WTC11 (cell line): ENCODE measurements around the gene UNG.

ENCODE experiments used
- FOXJ3 ChIP-seq: sonication (generic); formaldehyde crosslinking; IDR thresholded peaks from 2 replicates; pipeline ENCODE4 v1.9.0; 2021; ENCODE audit warnings: missing genetic modification reagents, mild to moderate bottlenecking, borderline replicate concordance
- JUN ChIP-seq: sonication (generic); formaldehyde crosslinking; IDR thresholded peaks from 2 replicates; pipeline ENCODE4 v1.8.0; 2023; ENCODE audit warnings: mild to moderate bottlenecking, missing genetic modification reagents
- TF ChIP-seq, protein P1 (sequence below): fragments of 200-600 bp; IDR thresholded peaks from 2 replicates; pipeline ENCODE4 v1.8.0; 2022; ENCODE audit warnings: antibody characterized with exemption
- TF ChIP-seq, protein P2 (sequence below): sonication (generic); formaldehyde crosslinking; IDR thresholded peaks from 2 replicates; pipeline ENCODE4 v1.8.1; 2022; ENCODE audit warnings: low read depth, missing genetic modification reagents, borderline replicate concordance

- TF ChIP-seq, protein P1, sequence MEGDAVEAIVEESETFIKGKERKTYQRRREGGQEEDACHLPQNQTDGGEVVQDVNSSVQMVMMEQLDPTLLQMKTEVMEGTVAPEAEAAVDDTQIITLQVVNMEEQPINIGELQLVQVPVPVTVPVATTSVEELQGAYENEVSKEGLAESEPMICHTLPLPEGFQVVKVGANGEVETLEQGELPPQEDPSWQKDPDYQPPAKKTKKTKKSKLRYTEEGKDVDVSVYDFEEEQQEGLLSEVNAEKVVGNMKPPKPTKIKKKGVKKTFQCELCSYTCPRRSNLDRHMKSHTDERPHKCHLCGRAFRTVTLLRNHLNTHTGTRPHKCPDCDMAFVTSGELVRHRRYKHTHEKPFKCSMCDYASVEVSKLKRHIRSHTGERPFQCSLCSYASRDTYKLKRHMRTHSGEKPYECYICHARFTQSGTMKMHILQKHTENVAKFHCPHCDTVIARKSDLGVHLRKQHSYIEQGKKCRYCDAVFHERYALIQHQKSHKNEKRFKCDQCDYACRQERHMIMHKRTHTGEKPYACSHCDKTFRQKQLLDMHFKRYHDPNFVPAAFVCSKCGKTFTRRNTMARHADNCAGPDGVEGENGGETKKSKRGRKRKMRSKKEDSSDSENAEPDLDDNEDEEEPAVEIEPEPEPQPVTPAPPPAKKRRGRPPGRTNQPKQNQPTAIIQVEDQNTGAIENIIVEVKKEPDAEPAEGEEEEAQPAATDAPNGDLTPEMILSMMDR, result no peak
- TF ChIP-seq, protein P2, sequence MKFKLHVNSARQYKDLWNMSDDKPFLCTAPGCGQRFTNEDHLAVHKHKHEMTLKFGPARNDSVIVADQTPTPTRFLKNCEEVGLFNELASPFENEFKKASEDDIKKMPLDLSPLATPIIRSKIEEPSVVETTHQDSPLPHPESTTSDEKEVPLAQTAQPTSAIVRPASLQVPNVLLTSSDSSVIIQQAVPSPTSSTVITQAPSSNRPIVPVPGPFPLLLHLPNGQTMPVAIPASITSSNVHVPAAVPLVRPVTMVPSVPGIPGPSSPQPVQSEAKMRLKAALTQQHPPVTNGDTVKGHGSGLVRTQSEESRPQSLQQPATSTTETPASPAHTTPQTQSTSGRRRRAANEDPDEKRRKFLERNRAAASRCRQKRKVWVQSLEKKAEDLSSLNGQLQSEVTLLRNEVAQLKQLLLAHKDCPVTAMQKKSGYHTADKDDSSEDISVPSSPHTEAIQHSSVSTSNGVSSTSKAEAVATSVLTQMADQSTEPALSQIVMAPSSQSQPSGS (CRISPR knock-in tag), result no peak
- TF ChIP-seq JUN (CRISPR knock-in tag), result no peak
- no peak for TF ChIP-seq FOXJ3 (CRISPR knock-in tag)
Measured at GRCh38 chr12:109082751-109083150, 14.6 kb upstream of the UNG start.
